Adipocyte (in vitro differentiated cells): ENCODE results near the gene TANC1.
A peak's percentile ranks its signal among the peaks of the same experiment; 100 is the strongest.

Source experiments
- DNase-seq: peaks from one replicate; pipeline ENCODE4 v3.0.0-alpha.2; 2015; ENCODE audit warnings: low read depth
- H3K27me3 ChIP-seq: replicated peaks from 2 replicates; pipeline ENCODE4 v1.7.0; 2013; ENCODE audit warnings: mild to moderate bottlenecking, low read length, moderate library complexity; ENCODE audit not compliant: control insufficient read depth, insufficient read depth
- H3K36me3 ChIP-seq: 2 replicates; pipeline ENCODE4 v1.7.0; 2013; ENCODE audit warnings: low read length, mild to moderate bottlenecking, moderate library complexity; ENCODE audit not compliant: control insufficient read depth, insufficient read depth, severe bottlenecking
- H3K4me1 ChIP-seq: 2 replicates; pipeline ENCODE4 v1.7.0; 2013; ENCODE audit warnings: mild to moderate bottlenecking, low read length, moderate library complexity; ENCODE audit not compliant: control insufficient read depth, insufficient read depth
- H3K4me3 ChIP-seq: 2 replicates; pipeline ENCODE4 v1.7.0; 2013; ENCODE audit warnings: mild to moderate bottlenecking, low read length, moderate library complexity
- H3K9ac ChIP-seq: 2 replicates; pipeline ENCODE4 v1.7.0; 2013; ENCODE audit warnings: mild to moderate bottlenecking, low read length, moderate library complexity
- H3K9me3 ChIP-seq: 2 replicates; pipeline ENCODE4 v1.7.0; 2013; ENCODE audit warnings: mild to moderate bottlenecking, low read length, moderate library complexity; ENCODE audit not compliant: control insufficient read depth

TANC1 gene

DNA sequence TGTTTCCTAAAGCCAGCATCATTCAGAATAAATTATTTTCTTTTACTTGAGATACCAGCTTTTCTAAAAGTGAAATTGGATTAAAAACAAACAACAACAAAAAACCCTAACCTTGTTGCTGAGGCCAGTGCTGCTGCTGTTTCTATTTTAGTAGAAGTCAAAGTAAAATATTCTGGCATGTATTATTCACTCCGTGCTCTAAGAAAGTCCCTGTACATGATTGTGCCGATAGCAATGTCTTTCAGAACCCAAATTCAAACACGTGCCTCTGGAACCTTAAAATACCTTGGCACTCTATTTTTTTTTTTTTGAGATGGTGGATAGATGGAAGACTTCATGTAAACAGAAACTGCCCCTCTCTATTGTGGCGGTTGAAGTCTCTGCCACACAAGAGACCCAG, 43.7 kb downstream of the TANC1 start:
- DNase-seq: peak; percentile 26
- peak overlapping the region; percentile 17 for H3K9ac ChIP-seq
- peaks cover 26% of the 10 kb centered on the region for H3K4me1 ChIP-seq
- H3K4me3 ChIP-seq: no peak overlapping the region
- no peaks in the 10 kb centered on the region for H3K27me3 ChIP-seq
- peaks cover 11% of the 10 kb centered on the region for H3K36me3 ChIP-seq
- peaks cover 17% of the 10 kb centered on the region for H3K9me3 ChIP-seq

DNA sequence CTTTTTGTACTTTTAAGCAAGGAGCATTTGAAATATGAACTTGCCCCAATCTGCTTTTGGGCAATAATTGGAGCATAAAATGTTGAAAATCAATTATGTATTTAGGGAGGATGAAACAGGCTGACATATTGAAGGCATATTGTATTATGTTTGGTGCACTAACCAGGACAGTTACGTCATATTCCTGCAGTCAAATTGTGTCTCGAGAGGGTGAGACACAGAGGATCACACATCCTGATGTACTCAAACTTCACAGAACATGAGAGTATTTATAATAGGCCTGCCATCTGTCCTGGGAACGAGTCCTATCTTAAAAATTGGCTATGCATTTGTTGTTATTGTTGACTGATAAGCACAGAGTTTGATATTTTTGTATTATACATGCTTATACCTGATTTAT, 44.7 kb downstream of the TANC1 start:
- H3K4me3 ChIP-seq: no peak overlapping the region
- H3K36me3 ChIP-seq: peaks cover 8% of the 10 kb centered on the region
- peaks cover 17% of the 10 kb centered on the region for H3K9me3 ChIP-seq

DNA sequence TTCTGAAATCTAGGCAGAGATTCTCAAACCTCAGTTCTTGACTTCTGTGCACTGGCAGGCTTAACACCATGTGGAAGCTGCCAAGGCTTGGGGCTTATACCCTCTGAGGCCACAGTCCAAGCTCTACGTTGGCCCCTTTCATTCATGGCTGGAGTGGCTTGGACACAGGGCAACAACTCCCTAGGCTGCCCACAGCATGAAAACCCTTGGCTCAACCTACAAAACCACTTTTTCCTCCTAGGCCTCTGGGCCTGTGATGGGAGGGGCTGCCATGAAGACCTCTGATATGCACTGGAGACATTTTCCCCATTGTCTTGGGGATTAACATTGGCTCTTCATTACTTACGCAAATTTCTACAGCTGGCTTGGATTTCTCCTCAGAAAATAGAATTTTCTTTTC, 46.7 kb downstream of the TANC1 start:
- H3K36me3 ChIP-seq: peaks cover 8% of the 10 kb centered on the region
- peaks cover 17% of the 10 kb centered on the region for H3K9me3 ChIP-seq
- H3K4me3 ChIP-seq: no peak overlapping the region
- no peak overlapping the region for H3K9ac ChIP-seq
- no peak for DNase-seq
- peaks cover 22% of the 10 kb centered on the region for H3K4me1 ChIP-seq
- H3K27me3 ChIP-seq: no peaks in the 10 kb centered on the region

More for the DNA sequence above, 44.7 kb downstream of the TANC1 start:
- DNase-seq: no peak
- H3K27me3 ChIP-seq: no peaks in the 10 kb centered on the region
- no peak overlapping the region for H3K9ac ChIP-seq
- peaks cover 26% of the 10 kb centered on the region for H3K4me1 ChIP-seq

DNA sequence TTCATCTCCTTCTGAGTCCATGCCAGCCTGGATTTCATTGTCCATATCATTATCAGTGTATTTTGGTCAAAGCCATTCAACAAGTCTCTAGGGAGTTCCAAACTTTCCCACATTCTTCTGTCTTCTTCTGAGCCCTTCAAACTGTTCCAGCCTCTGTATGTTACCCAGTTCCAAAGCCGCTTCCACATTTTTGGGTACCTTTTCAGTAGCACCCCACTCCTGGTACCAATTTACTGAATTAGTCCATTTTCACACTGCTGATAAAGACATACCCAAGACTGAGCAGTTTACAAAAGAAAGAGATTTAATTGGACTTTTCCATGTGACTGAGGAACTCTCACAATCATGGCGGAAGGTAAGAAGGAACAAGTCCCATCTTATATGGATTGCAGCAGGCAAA, 47.4 kb downstream of the TANC1 start:
- no peak for DNase-seq
- peaks cover 17% of the 10 kb centered on the region for H3K9me3 ChIP-seq
- H3K36me3 ChIP-seq: peaks cover 8% of the 10 kb centered on the region
- H3K9ac ChIP-seq: no peak overlapping the region
- H3K27me3 ChIP-seq: no peaks in the 10 kb centered on the region
- peak overlapping the region; percentile 30 for H3K4me3 ChIP-seq
- peaks cover 16% of the 10 kb centered on the region for H3K4me1 ChIP-seq

DNA sequence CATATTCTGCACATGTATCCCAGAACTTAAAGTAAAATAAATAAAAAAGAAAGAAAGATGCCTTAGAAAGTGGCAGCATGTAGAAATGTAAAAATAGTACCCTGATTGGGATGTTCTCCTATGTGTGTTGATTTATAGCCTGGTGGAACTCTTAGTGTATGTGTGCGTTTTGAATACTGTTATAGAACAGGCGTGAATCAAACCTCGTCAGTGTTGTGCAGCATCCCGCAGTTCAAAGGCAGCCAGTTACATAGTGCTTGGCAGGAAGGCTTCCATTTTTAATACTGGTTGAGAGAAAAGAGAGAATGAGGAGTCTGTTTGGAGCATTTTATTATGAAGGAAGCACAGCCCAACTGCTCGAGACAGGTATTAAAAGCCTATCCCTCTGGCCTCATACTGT, 49.4 kb downstream of the TANC1 start:
- Histone ChIP-seq H3K4me3 (no peak overlapping the region), H3K36me3 (peaks cover 8% of the 10 kb centered on the region), H3K4me1 (peaks cover 2% of the 10 kb centered on the region), H3K9ac (no peak overlapping the region), H3K27me3 (no peaks in the 10 kb centered on the region), H3K9me3 (peaks cover 17% of the 10 kb centered on the region)
- DNase-seq: no peak

DNA sequence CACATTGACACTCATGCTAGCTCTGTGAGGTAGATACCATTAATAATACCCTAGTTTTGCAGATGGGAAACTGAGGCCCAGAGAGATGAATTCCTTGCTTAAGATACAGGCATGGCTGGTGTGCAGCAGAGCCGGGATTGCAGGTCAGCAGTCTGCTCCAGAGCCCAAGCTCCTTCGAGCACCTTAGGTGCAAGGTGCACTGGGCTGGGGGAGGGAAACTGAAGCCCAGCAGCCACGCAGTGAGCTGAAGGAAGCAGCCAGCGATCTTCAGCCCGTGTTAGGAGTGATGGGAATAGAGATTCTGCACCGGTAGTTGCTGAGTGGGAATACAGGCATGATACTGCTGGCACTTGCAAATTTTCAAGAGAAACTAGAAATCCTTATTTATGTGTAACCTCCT, 50.6 kb downstream of the TANC1 start:
- Histone ChIP-seq H3K9ac (no peak overlapping the region), H3K4me1 (no peaks in the 10 kb centered on the region), H3K36me3 (peaks cover 8% of the 10 kb centered on the region), H3K9me3 (peaks cover 17% of the 10 kb centered on the region), H3K4me3 (no peak overlapping the region), H3K27me3 (no peaks in the 10 kb centered on the region)
- no peak for DNase-seq

DNA sequence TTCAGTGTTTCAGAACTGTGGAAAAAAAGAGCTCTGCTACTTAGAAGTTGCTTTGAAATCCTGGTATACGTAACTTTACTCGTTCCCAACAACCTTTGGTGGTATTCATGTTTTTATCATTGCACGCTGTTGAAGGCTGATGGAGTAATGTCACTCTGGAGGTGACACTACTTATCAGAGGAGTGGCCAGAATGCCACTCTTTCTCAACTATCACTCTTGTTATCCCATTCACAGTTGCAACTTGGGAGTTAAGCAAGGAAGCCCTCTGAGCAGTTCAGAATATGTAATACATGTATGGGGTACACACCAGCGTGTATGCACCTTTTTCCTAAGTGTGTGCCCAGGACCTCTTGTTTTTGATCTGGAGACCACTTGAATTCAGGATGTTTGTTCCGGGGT, 53.6 kb downstream of the TANC1 start:
- H3K36me3 ChIP-seq: no peaks in the 10 kb centered on the region
- no peaks in the 10 kb centered on the region for H3K9me3 ChIP-seq
- no peaks in the 10 kb centered on the region for H3K27me3 ChIP-seq
- H3K4me1 ChIP-seq: no peaks in the 10 kb centered on the region
- no peak overlapping the region for H3K4me3 ChIP-seq
- DNase-seq: no peak
- no peak overlapping the region for H3K9ac ChIP-seq

DNA sequence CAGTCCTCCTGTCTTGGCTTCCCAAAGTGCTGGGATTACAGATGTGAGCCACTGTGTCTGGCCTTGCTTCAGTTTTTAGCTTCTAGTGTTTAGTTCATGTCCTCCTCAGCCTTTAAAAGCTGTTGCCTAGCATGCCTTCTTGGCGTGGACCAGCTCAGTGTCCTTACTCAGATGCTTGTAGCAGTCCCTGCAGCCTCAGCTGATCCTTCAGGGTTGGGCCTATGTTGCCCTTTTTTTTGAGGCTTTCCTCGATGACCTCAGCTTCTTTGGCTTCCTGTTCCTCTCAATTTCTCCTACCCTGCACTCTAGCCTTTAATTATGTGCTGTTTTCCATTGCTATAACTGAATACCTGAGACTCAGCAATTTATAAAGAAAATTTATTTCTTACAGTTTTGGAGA, 57.7 kb downstream of the TANC1 start:
- H3K4me1 ChIP-seq: peaks cover 15% of the 10 kb centered on the region
- no peaks in the 10 kb centered on the region for H3K27me3 ChIP-seq
- no peak for DNase-seq
- H3K36me3 ChIP-seq: peaks cover 3% of the 10 kb centered on the region
- H3K9ac ChIP-seq: no peak overlapping the region
- H3K4me3 ChIP-seq: no peak overlapping the region
- no peaks in the 10 kb centered on the region for H3K9me3 ChIP-seq

DNA sequence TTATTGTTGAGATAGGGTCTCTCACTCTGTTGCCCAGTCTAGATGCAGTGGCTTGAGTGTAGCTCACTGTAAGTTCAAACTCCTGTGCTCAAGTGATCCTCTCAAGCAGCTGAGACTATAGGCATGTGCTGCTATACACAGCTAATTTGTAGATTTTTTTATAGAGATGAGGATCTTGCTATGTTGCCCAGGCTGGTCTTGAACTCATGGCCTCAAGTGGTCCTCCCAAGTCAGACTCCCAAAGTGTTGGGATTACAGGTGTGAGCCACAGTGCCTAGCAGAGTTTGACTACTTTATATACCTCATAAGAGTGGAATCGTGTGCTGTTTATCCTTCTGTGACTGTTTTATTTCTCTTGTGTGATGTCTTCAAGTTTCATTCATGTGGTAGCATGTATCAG, 60.3 kb downstream of the TANC1 start:
- H3K4me3 ChIP-seq: no peak overlapping the region
- DNase-seq: no peak
- no peaks in the 10 kb centered on the region for H3K27me3 ChIP-seq
- H3K4me1 ChIP-seq: peaks cover 31% of the 10 kb centered on the region
- no peaks in the 10 kb centered on the region for H3K9me3 ChIP-seq
- peaks cover 3% of the 10 kb centered on the region for H3K36me3 ChIP-seq
- no peak overlapping the region for H3K9ac ChIP-seq

DNA sequence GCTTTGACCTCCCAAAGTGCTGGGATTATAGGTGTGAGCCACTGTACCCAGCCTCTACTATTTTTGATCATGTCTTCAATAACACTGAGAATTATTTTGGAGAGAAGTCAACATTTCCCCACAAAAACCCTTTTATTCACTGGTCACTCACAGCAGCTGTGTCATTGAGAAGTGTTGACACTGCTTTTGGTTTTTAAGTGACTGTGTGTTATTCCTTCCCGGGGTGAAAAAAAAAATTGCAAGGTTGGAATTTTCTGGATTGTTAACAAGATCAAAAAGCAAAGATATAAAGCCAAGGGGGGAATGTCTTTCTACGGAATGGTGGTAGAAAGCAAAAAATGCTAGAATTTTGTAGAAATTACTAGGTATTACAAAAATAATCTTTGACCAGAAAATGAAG, 61.5 kb downstream of the TANC1 start:
- peaks cover 31% of the 10 kb centered on the region for H3K4me1 ChIP-seq
- DNase-seq: no peak
- no peaks in the 10 kb centered on the region for H3K9me3 ChIP-seq
- no peaks in the 10 kb centered on the region for H3K27me3 ChIP-seq
- H3K4me3 ChIP-seq: no peak overlapping the region
- peak overlapping the region; percentile 20 for H3K9ac ChIP-seq
- peaks cover 3% of the 10 kb centered on the region for H3K36me3 ChIP-seq

DNA sequence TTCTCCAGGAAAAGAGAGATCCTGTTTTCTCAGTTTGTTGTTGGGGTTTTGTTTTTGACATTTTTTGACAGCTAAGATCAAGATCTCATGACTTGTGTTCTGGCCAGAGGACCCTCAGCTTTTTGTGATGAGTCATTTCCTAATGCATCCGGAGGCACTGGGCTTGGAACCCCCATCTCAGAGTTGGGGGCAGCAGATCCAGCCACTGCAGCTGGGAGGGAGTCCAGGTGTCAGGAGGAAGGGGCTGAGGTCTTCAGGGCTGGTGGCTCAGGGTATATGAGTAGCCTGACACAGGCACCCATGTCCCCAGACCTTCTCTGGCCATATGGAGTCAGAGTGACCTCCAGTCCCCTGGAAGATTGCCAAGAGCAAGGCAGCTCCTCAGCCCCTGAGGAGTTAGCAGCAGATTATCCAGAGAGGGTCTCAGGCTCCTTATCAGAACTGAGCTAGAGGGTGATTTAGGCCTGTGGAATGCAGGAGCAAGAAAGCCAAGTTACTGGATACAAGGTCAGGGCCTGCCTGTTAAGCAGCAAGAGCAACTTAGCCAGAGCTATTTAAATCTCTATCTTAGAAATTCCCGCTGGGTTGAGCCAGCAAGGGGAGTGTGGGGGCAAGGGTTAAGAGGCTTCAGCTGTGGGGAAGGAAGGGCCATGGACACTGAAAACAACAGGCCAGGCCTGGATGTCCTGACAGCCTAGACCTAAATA, 62.4 kb downstream of the TANC1 start:
- peak overlapping the region; percentile 49 for H3K9ac ChIP-seq
- H3K4me3 ChIP-seq: peak overlapping the region; percentile 35
- peaks cover 3% of the 10 kb centered on the region for H3K36me3 ChIP-seq
- no peaks in the 10 kb centered on the region for H3K9me3 ChIP-seq
- DNase-seq: peak; percentile 64
- peaks cover 31% of the 10 kb centered on the region for H3K4me1 ChIP-seq
- H3K27me3 ChIP-seq: no peaks in the 10 kb centered on the region

DNA sequence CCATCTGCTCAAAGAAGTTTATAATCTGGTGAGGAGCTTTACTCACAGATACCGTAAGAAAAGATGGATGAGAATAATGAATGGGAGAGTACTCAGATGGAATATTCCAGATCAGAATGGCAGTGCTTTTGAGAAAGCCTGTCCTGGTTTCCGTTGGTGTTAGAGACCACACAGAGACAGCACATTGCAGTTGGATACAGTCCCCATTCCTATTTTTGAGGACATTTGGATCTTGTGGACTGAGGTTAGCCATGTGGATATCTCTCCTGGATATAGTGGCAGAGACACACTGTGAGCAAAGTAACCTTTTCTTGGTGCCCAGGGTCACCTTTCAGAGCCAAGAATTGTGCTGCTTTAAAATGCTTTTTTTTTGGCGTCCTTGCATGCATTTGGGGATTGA, 63.7 kb downstream of the TANC1 start:
- H3K4me1 ChIP-seq: peaks cover 31% of the 10 kb centered on the region
- no peak for DNase-seq
- peak overlapping the region; percentile 49 for H3K9ac ChIP-seq
- no peaks in the 10 kb centered on the region for H3K9me3 ChIP-seq
- no peaks in the 10 kb centered on the region for H3K27me3 ChIP-seq
- H3K36me3 ChIP-seq: peaks cover 3% of the 10 kb centered on the region
- no peak overlapping the region for H3K4me3 ChIP-seq
